NCI-H146 treated with DMSO at 0.1 percent for 48 hours (cell line): Measurements from ENCODE around the gene RGS2.
A peak's percentile ranks its signal among the peaks of the same experiment; 100 is the strongest.

Source experiments
- DNase-seq: peaks from one replicate; lab custom pipeline; 2025; ENCODE audit not compliant: unreplicated experiment; lab: John Stamatoyannopoulos, UW

The RGS2 gene

GRCh38 chr1:192795916-192796618, 12.8 kb upstream of the RGS2 start:
- no peak for DNase-seq

- no peak for DNase-seq
Measured at GRCh38 chr1:192797143-192797542, 11.7 kb upstream of the RGS2 start.

DNA sequence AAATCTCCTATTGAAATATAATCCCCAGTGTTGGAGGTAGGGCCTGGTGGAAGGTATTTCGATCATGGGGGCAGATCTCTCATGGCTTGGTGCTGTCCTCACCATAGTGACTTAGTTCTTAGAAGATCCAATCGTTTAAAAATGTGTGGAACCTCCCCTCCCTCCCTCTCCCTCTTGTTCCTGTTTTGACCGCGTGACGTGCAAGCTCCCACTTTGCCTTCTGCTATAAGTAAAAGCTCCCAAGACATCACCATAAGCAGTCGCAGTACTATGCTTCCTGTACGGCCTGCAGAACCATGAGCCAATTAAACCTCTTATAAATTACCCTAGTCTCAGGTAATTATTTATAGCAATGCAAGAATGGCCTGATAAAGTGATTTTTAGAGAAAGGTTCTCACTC, 10.9 kb upstream of the RGS2 start:
- DNase-seq = no peak

DNA sequence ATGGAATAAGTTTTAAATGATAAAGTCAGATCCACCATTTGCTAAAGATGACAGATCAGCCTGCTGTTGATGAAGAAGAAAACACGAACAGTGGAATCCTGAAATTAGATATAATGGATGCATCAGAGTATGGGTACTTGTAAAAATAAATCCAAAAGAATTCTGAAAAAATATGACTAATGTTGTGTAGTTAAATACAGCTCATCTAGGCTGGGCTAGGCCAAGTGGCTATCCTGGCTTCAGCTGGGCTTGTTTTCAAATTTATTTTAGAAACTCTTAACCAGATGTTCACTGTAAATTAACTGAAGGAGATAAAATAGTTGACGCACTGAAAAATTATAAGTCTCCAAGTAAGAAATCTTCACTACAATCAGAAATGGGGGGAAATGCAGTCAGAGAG, 7.4 kb upstream of the RGS2 start:
- no peak for DNase-seq

DNA sequence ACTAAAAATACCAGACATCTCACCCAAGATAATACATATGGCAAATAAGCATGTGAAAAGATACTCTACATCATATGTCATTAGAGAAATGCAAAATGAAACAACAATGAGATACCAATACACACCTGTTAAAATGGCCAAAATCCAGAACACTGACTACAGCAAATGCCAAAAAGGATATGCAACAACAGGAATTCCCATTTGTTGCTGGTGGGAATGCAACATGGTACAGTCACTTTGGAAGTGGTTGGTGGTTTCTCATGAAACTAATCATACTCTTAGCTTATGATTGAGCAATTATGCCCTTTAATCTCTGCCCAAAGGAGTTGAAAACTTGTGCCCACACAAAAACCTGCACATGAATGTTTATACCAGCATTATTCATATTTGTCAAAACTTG, 6.4 kb upstream of the RGS2 start:
- no peak for DNase-seq

- no peak for DNase-seq
Measured at GRCh38 chr1:192803501-192803900, 5.3 kb upstream of the RGS2 start.

GRCh38 chr1:192805832-192806323, 3.0 kb upstream of the RGS2 start:
- DNase-seq = peak; percentile 17

- DNase-seq = no peak
Measured at GRCh38 chr1:192807211-192808162, 1.4 kb upstream of the RGS2 start.

DNA sequence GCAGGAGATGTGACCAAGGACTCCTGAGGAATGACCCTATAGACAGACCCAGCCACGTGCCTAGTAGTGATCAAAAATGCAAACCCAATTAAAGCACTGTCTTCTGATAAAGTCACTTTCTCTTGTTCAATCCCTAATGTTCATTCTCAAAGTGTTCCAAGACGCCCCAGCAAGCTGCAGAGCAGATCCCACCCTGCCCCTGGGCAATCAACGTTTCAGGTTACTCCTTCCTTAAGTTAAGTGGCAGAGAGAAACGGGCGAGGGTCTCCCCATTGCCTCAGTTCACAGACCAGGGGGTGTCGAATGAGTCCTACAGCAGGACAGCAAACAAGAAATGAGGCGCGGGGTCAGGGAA, 699 bp upstream of the RGS2 start:
- no peak for DNase-seq

- peak; percentile 58 for DNase-seq
Measured at GRCh38 chr1:192809307-192810252, 741 bp downstream of the RGS2 start.

- peak; percentile 41 for DNase-seq
Measured at GRCh38 chr1:192810253-192810880, 1.5 kb downstream of the RGS2 start.

DNA sequence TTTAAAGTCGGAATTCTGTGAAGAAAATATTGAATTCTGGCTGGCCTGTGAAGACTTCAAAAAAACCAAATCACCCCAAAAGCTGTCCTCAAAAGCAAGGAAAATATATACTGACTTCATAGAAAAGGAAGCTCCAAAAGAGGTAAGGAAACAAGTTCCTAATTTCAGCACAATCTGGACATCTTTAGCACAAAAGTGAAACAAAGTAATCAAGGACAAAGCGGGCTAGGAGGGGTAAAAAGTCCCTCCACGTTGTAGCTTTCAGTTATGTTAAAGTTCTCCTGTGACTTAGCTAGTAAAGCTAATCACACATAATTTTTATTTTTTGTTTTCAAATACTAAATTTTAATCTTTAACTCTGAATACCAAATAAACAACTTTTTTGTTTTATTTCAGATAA, 2.2 kb downstream of the RGS2 start:
- DNase-seq = no peak

DNA sequence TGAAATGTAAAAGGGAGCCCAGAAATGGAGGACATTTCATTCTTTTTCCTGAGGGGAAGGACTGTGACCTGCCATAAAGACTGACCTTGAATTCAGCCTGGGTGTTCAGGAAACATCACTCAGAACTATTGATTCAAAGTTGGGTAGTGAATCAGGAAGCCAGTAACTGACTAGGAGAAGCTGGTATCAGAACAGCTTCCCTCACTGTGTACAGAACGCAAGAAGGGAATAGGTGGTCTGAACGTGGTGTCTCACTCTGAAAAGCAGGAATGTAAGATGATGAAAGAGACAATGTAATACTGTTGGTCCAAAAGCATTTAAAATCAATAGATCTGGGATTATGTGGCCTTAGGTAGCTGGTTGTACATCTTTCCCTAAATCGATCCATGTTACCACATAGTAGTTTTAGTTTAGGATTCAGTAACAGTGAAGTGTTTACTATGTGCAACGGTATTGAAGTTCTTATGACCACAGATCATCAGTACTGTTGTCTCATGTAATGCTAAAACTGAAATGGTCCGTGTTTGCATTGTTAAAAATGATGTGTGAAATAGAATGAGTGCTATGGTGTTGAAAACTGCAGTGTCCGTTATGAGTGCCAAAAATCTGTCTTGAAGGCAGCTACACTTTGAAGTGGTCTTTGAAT, 2.9 kb downstream of the RGS2 start:
- no peak for DNase-seq

DNA sequence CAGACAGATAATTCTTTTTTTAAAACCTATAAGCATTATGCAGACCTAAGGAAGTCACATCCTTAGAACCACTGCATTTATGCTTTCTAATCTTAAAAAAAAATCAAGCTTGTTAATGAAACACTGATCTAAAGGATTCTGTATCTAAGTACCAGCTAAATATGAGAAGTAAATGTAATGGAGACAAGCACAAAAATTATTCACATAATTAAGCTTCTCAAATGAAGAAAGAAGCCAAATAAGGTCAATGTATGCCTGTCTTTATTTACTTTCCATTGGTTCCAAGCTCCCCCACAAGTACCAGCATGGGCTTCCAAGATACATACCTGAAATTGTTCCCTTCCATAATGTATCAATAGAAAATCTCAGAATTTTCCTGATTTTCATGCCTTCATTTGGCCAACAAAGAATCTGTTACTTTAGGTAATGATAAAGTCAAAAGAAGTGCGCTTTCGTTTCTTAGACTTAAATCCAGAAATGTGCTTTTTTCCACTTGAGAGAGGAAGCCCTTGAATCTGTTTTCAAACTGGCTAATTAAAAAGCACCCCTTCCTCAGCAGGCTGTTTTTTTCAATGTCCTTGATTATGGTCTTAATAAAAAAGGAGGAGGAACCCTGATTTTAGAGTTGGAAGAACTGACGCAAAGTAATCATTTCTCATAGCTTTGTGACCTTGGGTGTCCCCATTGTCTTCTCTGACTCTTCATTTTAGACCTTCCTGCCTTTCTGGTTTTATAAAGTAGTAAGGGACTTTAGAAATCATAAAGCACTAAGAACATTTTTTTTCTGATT, 3.8 kb downstream of the RGS2 start:
- no peak for DNase-seq

DNA sequence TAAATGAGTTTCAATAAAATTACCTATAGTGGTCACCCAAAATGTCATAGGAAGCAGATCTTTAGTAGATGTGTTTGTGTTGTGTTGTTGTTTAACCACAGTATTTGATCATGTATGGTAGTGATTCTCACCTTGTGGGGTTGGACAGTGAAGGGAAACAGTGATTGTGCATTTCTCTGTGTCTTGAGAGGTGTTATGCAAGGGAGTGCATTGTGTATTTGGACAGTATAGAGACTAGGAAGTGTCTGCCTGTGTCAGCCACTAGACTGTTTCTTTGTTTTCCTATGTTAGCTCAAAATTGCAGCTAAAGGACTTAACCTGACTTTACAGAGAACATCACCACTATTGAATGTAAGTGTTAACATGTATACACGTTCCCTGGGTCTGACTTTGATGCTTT, 6.0 kb downstream of the RGS2 start:
- DNase-seq = no peak

DNA sequence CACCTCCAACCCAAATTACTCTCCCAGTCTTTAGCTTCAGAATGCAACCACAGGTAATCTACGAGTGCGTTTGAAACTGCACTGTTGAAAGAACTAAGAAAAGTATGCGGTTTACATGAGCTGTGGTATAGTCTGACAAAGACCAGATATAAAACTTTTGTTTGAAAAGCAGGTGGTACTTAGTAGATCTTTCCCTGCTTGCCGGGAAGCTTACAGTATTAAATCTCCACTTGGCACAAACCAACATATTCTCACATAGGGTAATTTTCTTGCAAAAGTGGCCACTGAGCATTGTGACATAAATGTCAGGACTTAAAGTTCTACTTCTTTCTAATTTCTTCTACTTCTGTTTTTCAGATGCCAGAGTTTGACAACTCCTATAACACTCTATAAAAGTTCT, 8.4 kb downstream of the RGS2 start:
- DNase-seq = no peak

DNA sequence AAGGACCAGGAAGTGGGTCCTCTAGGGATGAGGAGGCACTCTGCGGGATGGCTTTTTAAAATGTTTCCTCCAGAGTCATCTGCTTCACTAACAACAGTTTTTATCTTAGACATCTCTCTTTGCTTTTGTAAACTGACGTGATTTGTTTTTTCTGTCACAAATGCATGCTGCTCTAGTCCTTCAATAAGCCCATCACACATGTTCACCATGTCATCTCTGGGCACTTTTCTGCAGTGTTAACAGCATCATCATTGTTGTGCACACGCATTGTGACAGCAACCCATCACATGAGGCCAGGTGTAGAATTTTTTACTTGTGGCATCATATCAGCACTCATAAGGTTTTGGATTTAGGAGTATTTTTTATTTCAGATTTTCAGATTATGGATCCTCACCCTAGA, 12.5 kb downstream of the RGS2 start:
- no peak for DNase-seq

- DNase-seq = no peak
Measured at GRCh38 chr1:192824511-192824910, 15.7 kb downstream of the RGS2 start.

GRCh38 chr1:192826791-192827546, 18.1 kb downstream of the RGS2 start:
- DNase-seq = no peak
